Measurements from ENCODE around the gene HPF1.

HPF1 gene

DNA sequence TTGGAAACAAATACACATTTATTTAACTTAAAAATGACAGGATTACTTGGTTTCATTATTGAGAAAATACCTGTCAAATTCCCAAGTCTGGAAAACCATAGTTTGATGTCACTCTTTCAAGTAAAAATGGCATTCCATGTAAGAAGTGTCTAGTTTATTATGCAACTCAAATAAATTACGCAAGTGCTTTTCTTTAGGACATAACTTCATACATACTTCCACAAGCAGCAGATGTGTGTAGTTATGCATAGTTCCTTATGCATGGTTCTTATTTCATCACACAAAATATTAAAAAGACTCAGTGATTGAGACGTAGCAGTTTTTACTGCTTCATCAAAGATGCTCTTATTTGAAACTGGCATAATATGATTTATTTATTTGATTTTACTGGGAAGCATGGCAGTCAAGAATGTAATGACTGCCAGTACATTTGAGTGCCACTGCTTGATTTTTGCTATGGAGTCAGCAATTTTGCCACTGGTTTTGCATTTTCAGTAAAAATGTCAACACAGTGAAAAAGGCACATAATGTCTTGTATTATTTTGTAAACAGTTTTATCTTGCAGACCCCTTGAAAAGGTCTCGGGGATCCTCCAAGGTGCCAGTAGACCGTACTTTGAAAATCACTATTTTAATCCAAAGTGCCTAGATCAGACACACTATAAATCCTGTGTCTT is 75.2 kb downstream of the HPF1 start:
- TF ChIP-seq, protein P1, sequence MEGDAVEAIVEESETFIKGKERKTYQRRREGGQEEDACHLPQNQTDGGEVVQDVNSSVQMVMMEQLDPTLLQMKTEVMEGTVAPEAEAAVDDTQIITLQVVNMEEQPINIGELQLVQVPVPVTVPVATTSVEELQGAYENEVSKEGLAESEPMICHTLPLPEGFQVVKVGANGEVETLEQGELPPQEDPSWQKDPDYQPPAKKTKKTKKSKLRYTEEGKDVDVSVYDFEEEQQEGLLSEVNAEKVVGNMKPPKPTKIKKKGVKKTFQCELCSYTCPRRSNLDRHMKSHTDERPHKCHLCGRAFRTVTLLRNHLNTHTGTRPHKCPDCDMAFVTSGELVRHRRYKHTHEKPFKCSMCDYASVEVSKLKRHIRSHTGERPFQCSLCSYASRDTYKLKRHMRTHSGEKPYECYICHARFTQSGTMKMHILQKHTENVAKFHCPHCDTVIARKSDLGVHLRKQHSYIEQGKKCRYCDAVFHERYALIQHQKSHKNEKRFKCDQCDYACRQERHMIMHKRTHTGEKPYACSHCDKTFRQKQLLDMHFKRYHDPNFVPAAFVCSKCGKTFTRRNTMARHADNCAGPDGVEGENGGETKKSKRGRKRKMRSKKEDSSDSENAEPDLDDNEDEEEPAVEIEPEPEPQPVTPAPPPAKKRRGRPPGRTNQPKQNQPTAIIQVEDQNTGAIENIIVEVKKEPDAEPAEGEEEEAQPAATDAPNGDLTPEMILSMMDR (IDR thresholded peaks at IDR 0.05; ENCODE audit: insufficient read depth, low read depth, low read length, missing control alignments), result no peak
- H3K4me3 ChIP-seq (ENCODE audit: low read length), result no peak overlapping the region
- peak; percentile 19 for DNase-seq (ENCODE audit: low read depth)
